IMR-90 (cell line): ENCODE results near the gene HMCN1. TPM values are rescaled to one million over a fixed set of nuclear protein-coding genes. Genes with fewer than 3 reads are reported as not detected.

Experiments used
- ATAC-seq: fragments of 200-7000 bp; cut with Tn5 transposase; 2 replicates; pipeline ENCODE4 v1.9.1; 2020; ENCODE audit warnings: low read depth, mild to moderate bottlenecking, moderate library complexity
- BruUV-seq: library from RNA; stranded (reverse); fragments of 400-500 nt; replicated peaks from 2 replicates; lab custom pipeline; 2021; lab: Mats Ljungman, UMichigan
- CTCF ChIA-PET: fragments of 300-600 bp; formaldehyde crosslinking; extraction: SDS; loops from one replicate; lab custom pipeline; 2021; ENCODE audit warnings: antibody characterized with exemption; lab: Yijun Ruan, JAX
- POLR2A ChIA-PET: fragments of 300-600 bp; sonication (Branson Sonifier 250); formaldehyde crosslinking; loops from one replicate; lab custom pipeline; 2022; ENCODE audit warnings: antibody characterized with exemption; ENCODE audit not compliant: unreplicated experiment; lab: Charles Lee
- DNase-seq: peaks from one replicate; pipeline ENCODE4 v3.0.0; 2013
- H2AFZ ChIP-seq: replicated peaks from 2 replicates; pipeline ENCODE3; 2013; ENCODE audit warnings: low read length, mild to moderate bottlenecking; ENCODE audit not compliant: poor library complexity
- H2AK5ac ChIP-seq: 2 replicates; pipeline ENCODE4 v1.6.1; 2013; ENCODE audit warnings: low read depth, low read length, inconsistent platforms
- H2AK9ac ChIP-seq: replicated peaks from 2 replicates; pipeline ENCODE3; 2013; ENCODE audit warnings: mild to moderate bottlenecking, low read depth, low read length, moderate library complexity; ENCODE audit not compliant: poor library complexity
- H2BK120ac ChIP-seq: 2 replicates; pipeline ENCODE4 v1.6.1; 2013; ENCODE audit warnings: low read depth, low read length, inconsistent platforms
- H2BK15ac ChIP-seq: 3 replicates; pipeline ENCODE4 v1.6.1; 2013; ENCODE audit warnings: low read depth, low read length, inconsistent platforms
- H2BK20ac ChIP-seq: 2 replicates; pipeline ENCODE4 v1.6.1; 2013; ENCODE audit warnings: low read depth, mild to moderate bottlenecking, inconsistent platforms, low read length, moderate library complexity
- H2BK5ac ChIP-seq: 2 replicates; pipeline ENCODE4 v1.6.1; 2013; ENCODE audit warnings: mild to moderate bottlenecking, low read depth, low read length, inconsistent platforms; ENCODE audit not compliant: poor library complexity, severe bottlenecking
- H3K14ac ChIP-seq: replicated peaks from 2 replicates; pipeline ENCODE4 v1.6.1; 2013; ENCODE audit warnings: low read depth, low read length, inconsistent platforms
- H3K18ac ChIP-seq: 2 replicates; pipeline ENCODE4 v1.6.1; 2013; ENCODE audit warnings: low read depth, low read length, control low read depth
- H3K23ac ChIP-seq: 2 replicates; pipeline ENCODE4 v1.6.1; 2013; ENCODE audit warnings: low read depth, low read length, inconsistent platforms
- H3K27ac ChIP-seq: 2 replicates; pipeline ENCODE4 v1.5.1; 2013; ENCODE audit warnings: mild to moderate bottlenecking, control low read depth, low read length; ENCODE audit not compliant: insufficient read depth
- H3K27me3 ChIP-seq: 2 replicates; pipeline ENCODE4 v1.6.1; 2013; ENCODE audit warnings: low read length; ENCODE audit not compliant: control insufficient read depth, insufficient read depth
- H3K36me3 ChIP-seq: 2 replicates; pipeline ENCODE4 v1.6.1; 2013; ENCODE audit warnings: low read length, mixed read lengths; ENCODE audit not compliant: control insufficient read depth, insufficient read depth
- H3K4ac ChIP-seq: 2 replicates; pipeline ENCODE4 v1.6.1; 2013; ENCODE audit warnings: low read depth, low read length, inconsistent platforms
- H3K4me1 ChIP-seq: 2 replicates; pipeline ENCODE4 v1.6.1; 2013; ENCODE audit warnings: low read length, mixed read lengths; ENCODE audit not compliant: control insufficient read depth, insufficient read depth
- H3K4me2 ChIP-seq: 2 replicates; pipeline ENCODE4 v1.6.1; 2013; ENCODE audit warnings: low read depth, mild to moderate bottlenecking, control low read depth, low read length, moderate library complexity
- H3K4me3 ChIP-seq: 2 replicates; pipeline ENCODE4 v1.5.1; 2013; ENCODE audit warnings: low read depth, mild to moderate bottlenecking, control low read depth, low read length, moderate library complexity; ENCODE audit not compliant: insufficient read depth
- H3K56ac ChIP-seq: 2 replicates; pipeline ENCODE4 v1.6.1; 2013; ENCODE audit warnings: low read length, inconsistent platforms; ENCODE audit not compliant: insufficient read depth; ENCODE audit errors: extremely low read depth
- H3K79me1 ChIP-seq, 2 experiments: 2 replicates each; pipeline ENCODE4 v1.6.1; 2013; ENCODE audit warnings: low read length in 2 of 2, inconsistent platforms in 1 of 2, low read depth in 1 of 2
- H3K9ac ChIP-seq: 2 replicates; pipeline ENCODE4 v1.6.1; 2013; ENCODE audit warnings: low read depth, low read length, control low read depth
- H3K9me1 ChIP-seq: 2 replicates; pipeline ENCODE4 v1.6.1; 2013; ENCODE audit warnings: low read length, inconsistent platforms; ENCODE audit not compliant: insufficient read depth
- H3K9me3 ChIP-seq: 2 replicates; pipeline ENCODE4 v1.6.1; 2013; ENCODE audit warnings: low read length; ENCODE audit not compliant: control insufficient read depth, insufficient read depth
- H4K20me1 ChIP-seq: 2 replicates; pipeline ENCODE4 v1.6.1; 2013; ENCODE audit warnings: low read length, inconsistent platforms; ENCODE audit not compliant: insufficient read depth
- H4K5ac ChIP-seq: 2 replicates; pipeline ENCODE4 v1.6.1; 2013; ENCODE audit warnings: mild to moderate bottlenecking, low read depth, low read length, control low read depth
- H4K8ac ChIP-seq, 2 experiments: 2 replicates each; pipeline ENCODE4 v1.6.1; 2013; ENCODE audit warnings: low read depth in 2 of 2, low read length in 2 of 2, control low read depth in 1 of 2, inconsistent platforms in 1 of 2
- H4K91ac ChIP-seq: 2 replicates; pipeline ENCODE4 v1.6.1; 2013; ENCODE audit warnings: low read depth, low read length, inconsistent platforms; ENCODE audit not compliant: insufficient read depth
- BHLHE40 ChIP-seq: fragments of 150-350 bp; IDR thresholded peaks from 2 replicates; pipeline ENCODE4 v1.6.1; 2016; ENCODE audit warnings: mild to moderate bottlenecking, low read depth, low read length
- CEBPB ChIP-seq: IDR thresholded peaks from 2 replicates; pipeline ENCODE4 v1.6.1; 2012; ENCODE audit warnings: low read depth, low read length, improper control_type of control experiment
- FOS ChIP-seq: fragments of 150-350 bp; IDR thresholded peaks from 2 replicates; pipeline ENCODE4 v1.6.1; 2016; ENCODE audit warnings: low read depth, low read length
- MAZ ChIP-seq: IDR thresholded peaks from 2 replicates; pipeline ENCODE4 v1.6.1; 2012; ENCODE audit warnings: low read depth, mild to moderate bottlenecking, low read length, improper control_type of control experiment, moderate library complexity, borderline replicate concordance
- NFE2L2 ChIP-seq: fragments of 150-350 bp; IDR thresholded peaks from 2 replicates; pipeline ENCODE4 v1.6.1; 2016; ENCODE audit warnings: low read depth, mild to moderate bottlenecking, low read length
- POLR2A ChIP-seq: IDR thresholded peaks from 2 replicates; pipeline ENCODE4 v1.6.1; 2012; ENCODE audit warnings: mild to moderate bottlenecking, low read depth, low read length
- SMC3 ChIP-seq: fragments of 150-350 bp; IDR thresholded peaks from 2 replicates; pipeline ENCODE4 v1.6.1; 2016; ENCODE audit warnings: low read depth, mild to moderate bottlenecking, antibody characterized with exemption, low read length, moderate library complexity
- WGBS, 2 experiments: methylation state at CpG; one replicate each; pipeline versions ENCODE4 v1.1.5 to v1.1.7; 2013; ENCODE audit warnings: missing lambda C conversion rate in 2 of 2; ENCODE audit not compliant: insufficient read length in 1 of 2; ENCODE audit errors: extremely low coverage in 2 of 2; 5-methylcytosine and 5-hydroxymethylcytosine counted together
- dilution Hi-C: fragments of 300-500 bp; cut with HindIII; formaldehyde crosslinking; loops from one replicate; pipeline ENCODE4 v1.14.3; 2018; ENCODE audit warnings: low sequenced_read_pairs; ENCODE audit not compliant: unreplicated experiment
- in situ Hi-C: fragments of 300-500 bp; cut with MboI; formaldehyde crosslinking; loops from 3 replicates; pipeline ENCODE4 v1.14.3; 2019; ENCODE audit warnings: low sequenced_read_pairs, inconsistent platforms, mixed read lengths
- intact Hi-C: fragments of 100-400 bp; cut with micrococcal nuclease; formaldehyde crosslinking; loops from 2 replicates; pipeline ENCODE4 v1.10.0; 2022
- polyA plus RNA-seq, 3 experiments: library from polyadenylated mRNA; depleted of rRNA; stranded (reverse); fragments of >200 nt; gene quantifications; 2 replicates each; pipeline ENCODE4 v1.2.3, GENCODE V29; 2012; ENCODE audit warnings: low replicate concordance in 1 of 3
- total RNA-seq: library from RNA; depleted of rRNA; stranded (reverse); fragments of >200 nt; gene quantifications from 2 replicates; pipeline ENCODE4 v1.2.3, GENCODE V29; 2012
- TF ChIP-seq, protein P1 (sequence below): conservative IDR thresholded peaks from 2 replicates; pipeline ENCODE4 v1.5.1; 2012; ENCODE audit warnings: mild to moderate bottlenecking, low read depth, low read length, improper control_type of control experiment

HMCN1 gene
- total and polyA plus RNA-seq, 2 of the 4 experiments (the other 2 are of a cell fraction) = 6.1 to 11.7 TPM

GRCh38 chr1:186235696-186236095 lies 501.5 kb downstream of the HMCN1 start:
- no peak overlapping the region for H3K4ac ChIP-seq
- H3K4me1 ChIP-seq = no peaks in the 10 kb centered on the region; the same call in 1 of the 2 replicates
- no peak overlapping the region for H3K9ac ChIP-seq
- no TSS peak for BruUV-seq
- ChIA-PET CTCF (no interaction called here), POLR2A (no interaction called here)
- H4K91ac ChIP-seq = no peak overlapping the region
- no peaks in the 10 kb centered on the region for H3K79me1 ChIP-seq
- H2AK9ac ChIP-seq = no peak overlapping the region
- H3K4me2 ChIP-seq = no peak overlapping the region
- WGBS, 2 experiments = 59% methylated on average over 2 of the region's 4 CpGs; no CpG with 5 or more reads in 1 of the 2 experiments
- no peak overlapping the region for H3K56ac ChIP-seq
- 0 out of 2 replicates have a peak overlapping the region, but pooled peaks have one; percentile 18 for H2AK5ac ChIP-seq
- H3K14ac ChIP-seq = no peak overlapping the region
- no peaks in the 10 kb centered on the region for H3K9me3 ChIP-seq
- H3K36me3 ChIP-seq = no peaks in the 10 kb centered on the region
- no peak overlapping the region for H2AFZ ChIP-seq
- intact Hi-C loops = no loop called here
- peaks cover 4% of the 10 kb centered on the region; the same call in 1 of the 2 replicates for H3K9me1 ChIP-seq
- H2BK15ac ChIP-seq = no peak overlapping the region; the same call in 2 of the 3 replicates
- dilution Hi-C loops = no loop called here
- no peak overlapping the region for H3K18ac ChIP-seq
- H3K27me3 ChIP-seq = no peaks in the 10 kb centered on the region
- no peaks in the 10 kb centered on the region for H4K20me1 ChIP-seq
- DNase-seq (no peak), ATAC-seq (no peak)
- H2BK120ac ChIP-seq = no peak overlapping the region
- H4K5ac ChIP-seq = no peak overlapping the region
- H3K4me3 ChIP-seq = no peak overlapping the region
- 0 out of 2 replicates have a peak overlapping the region, but pooled peaks have one; percentile 10 for H2BK20ac ChIP-seq
- H4K8ac ChIP-seq = no peak overlapping the region
- H2BK5ac ChIP-seq = no peak overlapping the region
- TF ChIP-seq BHLHE40 (no peak), MAZ (no peak), NFE2L2 (no peak), SMC3 (no peak), CEBPB (no peak), POLR2A (no peak), FOS (no peak)
- TF ChIP-seq, protein P1, sequence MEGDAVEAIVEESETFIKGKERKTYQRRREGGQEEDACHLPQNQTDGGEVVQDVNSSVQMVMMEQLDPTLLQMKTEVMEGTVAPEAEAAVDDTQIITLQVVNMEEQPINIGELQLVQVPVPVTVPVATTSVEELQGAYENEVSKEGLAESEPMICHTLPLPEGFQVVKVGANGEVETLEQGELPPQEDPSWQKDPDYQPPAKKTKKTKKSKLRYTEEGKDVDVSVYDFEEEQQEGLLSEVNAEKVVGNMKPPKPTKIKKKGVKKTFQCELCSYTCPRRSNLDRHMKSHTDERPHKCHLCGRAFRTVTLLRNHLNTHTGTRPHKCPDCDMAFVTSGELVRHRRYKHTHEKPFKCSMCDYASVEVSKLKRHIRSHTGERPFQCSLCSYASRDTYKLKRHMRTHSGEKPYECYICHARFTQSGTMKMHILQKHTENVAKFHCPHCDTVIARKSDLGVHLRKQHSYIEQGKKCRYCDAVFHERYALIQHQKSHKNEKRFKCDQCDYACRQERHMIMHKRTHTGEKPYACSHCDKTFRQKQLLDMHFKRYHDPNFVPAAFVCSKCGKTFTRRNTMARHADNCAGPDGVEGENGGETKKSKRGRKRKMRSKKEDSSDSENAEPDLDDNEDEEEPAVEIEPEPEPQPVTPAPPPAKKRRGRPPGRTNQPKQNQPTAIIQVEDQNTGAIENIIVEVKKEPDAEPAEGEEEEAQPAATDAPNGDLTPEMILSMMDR = no peak
- H3K23ac ChIP-seq = no peak overlapping the region
- no peak overlapping the region for H3K27ac ChIP-seq
- in situ Hi-C loops = no loop called here
